Measurements from ENCODE around the gene PLIN1.

The PLIN1 gene

GRCh38 chr15:89685995-89686394 is 6.8 kb upstream of the PLIN1 start:
- Mint-ChIP-seq H3K36me3 (ENCODE audit: low read depth) (peaks cover 2% of the 10 kb centered on the region), H3K4me1 (ENCODE audit: low read depth) (peaks cover 13% of the 10 kb centered on the region), H3K27ac (no peak overlapping the region), H3K27me3 (ENCODE audit: low read depth) (peaks cover 11% of the 10 kb centered on the region), H3K4me3 (no peak overlapping the region), H3K9me3 (peaks cover 2% of the 10 kb centered on the region)

GRCh38 chr15:89681146-89681545 is 2.0 kb upstream of the PLIN1 start:
- Mint-ChIP-seq H3K36me3 (ENCODE audit: low read depth) (no peaks in the 10 kb centered on the region), H3K9me3 (no peaks in the 10 kb centered on the region), H3K4me1 (ENCODE audit: low read depth) (no peaks in the 10 kb centered on the region), H3K27ac (no peak overlapping the region), H3K4me3 (no peak overlapping the region), H3K27me3 (ENCODE audit: low read depth) (peaks cover 24% of the 10 kb centered on the region)

- no peak overlapping the region for H3K4me3 Mint-ChIP-seq
- no peaks in the 10 kb centered on the region for H3K4me1 Mint-ChIP-seq (ENCODE audit: low read depth)
Observed at GRCh38 chr15:89680282-89680873, 1.2 kb upstream of the PLIN1 start.

GRCh38 chr15:89677381-89677780 is 1.8 kb downstream of the PLIN1 start:
- Mint-ChIP-seq H3K4me1 (ENCODE audit: low read depth) (no peaks in the 10 kb centered on the region), H3K27ac (no peak overlapping the region), H3K9me3 (no peaks in the 10 kb centered on the region), H3K4me3 (no peak overlapping the region), H3K36me3 (ENCODE audit: low read depth) (no peaks in the 10 kb centered on the region), H3K27me3 (ENCODE audit: low read depth) (peaks cover 24% of the 10 kb centered on the region)

More at GRCh38 chr15:89680282-89680873, 1.2 kb upstream of the PLIN1 start:
- Mint-ChIP-seq H3K27me3 (ENCODE audit: low read depth) (peaks cover 24% of the 10 kb centered on the region), H3K36me3 (ENCODE audit: low read depth) (no peaks in the 10 kb centered on the region), H3K9me3 (no peaks in the 10 kb centered on the region), H3K27ac (no peak overlapping the region)

- Mint-ChIP-seq H3K4me1 (ENCODE audit: low read depth) (no peaks in the 10 kb centered on the region), H3K4me3 (no peak overlapping the region), H3K27me3 (ENCODE audit: low read depth) (peaks cover 15% of the 10 kb centered on the region), H3K9me3 (no peaks in the 10 kb centered on the region), H3K36me3 (ENCODE audit: low read depth) (no peaks in the 10 kb centered on the region), H3K27ac (no peak overlapping the region)
Observed at GRCh38 chr15:89675606-89676005, 3.6 kb downstream of the PLIN1 start.

- Mint-ChIP-seq H3K27me3 (ENCODE audit: low read depth) (peaks cover 10% of the 10 kb centered on the region), H3K9me3 (no peaks in the 10 kb centered on the region), H3K27ac (no peak overlapping the region), H3K36me3 (ENCODE audit: low read depth) (no peaks in the 10 kb centered on the region), H3K4me1 (ENCODE audit: low read depth) (no peaks in the 10 kb centered on the region), H3K4me3 (no peak overlapping the region)
Observed at GRCh38 chr15:89674526-89674925, 4.6 kb downstream of the PLIN1 start.

GRCh38 chr15:89673165-89673512 is 6.0 kb downstream of the PLIN1 start:
- no peaks in the 10 kb centered on the region for H3K36me3 Mint-ChIP-seq (ENCODE audit: low read depth)
- H3K9me3 Mint-ChIP-seq, result no peaks in the 10 kb centered on the region
- H3K4me1 Mint-ChIP-seq (ENCODE audit: low read depth), result no peaks in the 10 kb centered on the region
- H3K27me3 Mint-ChIP-seq (ENCODE audit: low read depth), result peaks cover 6% of the 10 kb centered on the region
- no peak overlapping the region for H3K27ac Mint-ChIP-seq
- H3K4me3 Mint-ChIP-seq, result no peak overlapping the region

GRCh38 chr15:89672221-89673164 is 6.7 kb downstream of the PLIN1 start:
- no peak overlapping the region for H3K4me3 Mint-ChIP-seq
- no peaks in the 10 kb centered on the region for H3K36me3 Mint-ChIP-seq (ENCODE audit: low read depth)
- H3K27me3 Mint-ChIP-seq (ENCODE audit: low read depth), result peaks cover 13% of the 10 kb centered on the region
- no peak overlapping the region for H3K27ac Mint-ChIP-seq
- no peaks in the 10 kb centered on the region for H3K4me1 Mint-ChIP-seq (ENCODE audit: low read depth)
- no peaks in the 10 kb centered on the region for H3K9me3 Mint-ChIP-seq

GRCh38 chr15:89671687-89672086 is 7.5 kb downstream of the PLIN1 start:
- Mint-ChIP-seq H3K4me3 (no peak overlapping the region), H3K27me3 (ENCODE audit: low read depth) (peaks cover 9% of the 10 kb centered on the region), H3K27ac (no peak overlapping the region)

GRCh38 chr15:89670971-89671560 is 8.1 kb downstream of the PLIN1 start:
- H3K27me3 Mint-ChIP-seq (ENCODE audit: low read depth), result peaks cover 9% of the 10 kb centered on the region
- no peaks in the 10 kb centered on the region for H3K36me3 Mint-ChIP-seq (ENCODE audit: low read depth)
- H3K9me3 Mint-ChIP-seq, result no peaks in the 10 kb centered on the region
- no peak overlapping the region for H3K4me3 Mint-ChIP-seq
- H3K4me1 Mint-ChIP-seq (ENCODE audit: low read depth), result no peaks in the 10 kb centered on the region
- no peak overlapping the region for H3K27ac Mint-ChIP-seq

More at GRCh38 chr15:89671687-89672086, 7.5 kb downstream of the PLIN1 start:
- no peaks in the 10 kb centered on the region for H3K9me3 Mint-ChIP-seq
- H3K36me3 Mint-ChIP-seq (ENCODE audit: low read depth), result no peaks in the 10 kb centered on the region
- H3K4me1 Mint-ChIP-seq (ENCODE audit: low read depth), result no peaks in the 10 kb centered on the region

GRCh38 chr15:89669941-89670340 is 9.2 kb downstream of the PLIN1 start:
- H3K36me3 Mint-ChIP-seq (ENCODE audit: low read depth), result no peaks in the 10 kb centered on the region
- H3K4me1 Mint-ChIP-seq (ENCODE audit: low read depth), result peaks cover under 1% of the 10 kb centered on the region
- no peak overlapping the region for H3K4me3 Mint-ChIP-seq
- no peaks in the 10 kb centered on the region for H3K9me3 Mint-ChIP-seq
- H3K27ac Mint-ChIP-seq, result no peak overlapping the region
- peaks cover 11% of the 10 kb centered on the region for H3K27me3 Mint-ChIP-seq (ENCODE audit: low read depth)

GRCh38 chr15:89669309-89669865 is 9.8 kb downstream of the PLIN1 start:
- no peak overlapping the region for H3K27ac Mint-ChIP-seq
- peaks cover 2% of the 10 kb centered on the region for H3K4me1 Mint-ChIP-seq (ENCODE audit: low read depth)
- H3K9me3 Mint-ChIP-seq, result no peaks in the 10 kb centered on the region
- peaks cover 16% of the 10 kb centered on the region for H3K27me3 Mint-ChIP-seq (ENCODE audit: low read depth)
- H3K36me3 Mint-ChIP-seq (ENCODE audit: low read depth), result no peaks in the 10 kb centered on the region
- no peak overlapping the region for H3K4me3 Mint-ChIP-seq

- Mint-ChIP-seq H3K27me3 (ENCODE audit: low read depth) (peaks cover 22% of the 10 kb centered on the region), H3K36me3 (ENCODE audit: low read depth) (no peaks in the 10 kb centered on the region), H3K27ac (no peak overlapping the region), H3K9me3 (no peaks in the 10 kb centered on the region), H3K4me3 (no peak overlapping the region), H3K4me1 (ENCODE audit: low read depth) (peaks cover 2% of the 10 kb centered on the region)
Observed at GRCh38 chr15:89668171-89668570, 11.0 kb downstream of the PLIN1 start.

- peaks cover 2% of the 10 kb centered on the region for H3K4me1 Mint-ChIP-seq (ENCODE audit: low read depth)
- peaks cover 25% of the 10 kb centered on the region for H3K27me3 Mint-ChIP-seq (ENCODE audit: low read depth)
- H3K4me3 Mint-ChIP-seq, result peak overlapping the region; percentile 48
- no peak overlapping the region for H3K27ac Mint-ChIP-seq
- no peaks in the 10 kb centered on the region for H3K9me3 Mint-ChIP-seq
- H3K36me3 Mint-ChIP-seq (ENCODE audit: low read depth), result no peaks in the 10 kb centered on the region
Observed at GRCh38 chr15:89667706-89667960, 11.5 kb downstream of the PLIN1 start.

All from T-helper 1 cell treated with Interleukin-12 subunit alpha and Interleukin-12 subunit beta and Interleukin-4 antibody, amounts not matched to agents 30 μg/mL and 1 μg/mL, for 36 hours (primary cell).